ENCODE results near the gene KRT78.
"Not testable (repeated sequence)": the region's sequence is repeated elsewhere in the genome, so short reads cannot be mapped to it uniquely, and the experiment has no call there.

The KRT78 gene

GRCh38 chr12:52848661-52849255 lies at the start of gene KRT78:
Gene KRT78, minus strand, starts transcription at chr12:52848994. Its CDS starts 64 bp downstream, at chr12:52848930.
- no peak for DNase-seq (ENCODE audit: low read depth in 1 of 2, low spot score in 1 of 2)

GRCh38 chr12:52896190-52897100 lies 47.7 kb upstream of the KRT78 start:
- DNase-seq (ENCODE audit: low read depth in 1 of 2, low spot score in 1 of 2) = no peak

GRCh38 chr12:52895726-52896189 lies 47.0 kb upstream of the KRT78 start:
- no peak for DNase-seq (ENCODE audit: low read depth in 1 of 2, low spot score in 1 of 2)

GRCh38 chr12:52892974-52893373 lies 44.2 kb upstream of the KRT78 start:
- DNase-seq (ENCODE audit: low read depth in 1 of 2, low spot score in 1 of 2) = no peak

GRCh38 chr12:52892207-52892852 lies 43.5 kb upstream of the KRT78 start:
- no peak for DNase-seq (ENCODE audit: low read depth in 1 of 2, low spot score in 1 of 2)

- DNase-seq (ENCODE audit: low read depth in 1 of 2, low spot score in 1 of 2) = no peak
Observed at GRCh38 chr12:52891044-52891443, 42.2 kb upstream of the KRT78 start.

- DNase-seq (ENCODE audit: low read depth in 1 of 2, low spot score in 1 of 2) = no peak
Observed at GRCh38 chr12:52890417-52890816, 41.6 kb upstream of the KRT78 start.

- peak; percentile 63 to 75 for DNase-seq (ENCODE audit: low read depth in 1 of 2, low spot score in 1 of 2)
Observed at GRCh38 chr12:52884526-52885293, 35.9 kb upstream of the KRT78 start.

- not testable (repeated sequence) for DNase-seq (ENCODE audit: low read depth in 1 of 2, low spot score in 1 of 2)
Observed at GRCh38 chr12:52880499-52880898, 31.7 kb upstream of the KRT78 start.

GRCh38 chr12:52879394-52880351 lies 30.9 kb upstream of the KRT78 start:
- peak; percentile 42 to 51 for DNase-seq (ENCODE audit: low read depth in 1 of 2, low spot score in 1 of 2)

- DNase-seq (ENCODE audit: low read depth in 1 of 2, low spot score in 1 of 2) = no peak
Observed at GRCh38 chr12:52878507-52879393, 30.0 kb upstream of the KRT78 start.

GRCh38 chr12:52877242-52877641 lies 28.4 kb upstream of the KRT78 start:
- no peak for DNase-seq (ENCODE audit: low read depth in 1 of 2, low spot score in 1 of 2)

- DNase-seq (ENCODE audit: low read depth in 1 of 2, low spot score in 1 of 2) = no peak
Observed at GRCh38 chr12:52876372-52876771, 27.6 kb upstream of the KRT78 start.

- no peak for DNase-seq (ENCODE audit: low read depth in 1 of 2, low spot score in 1 of 2)
Observed at GRCh38 chr12:52874573-52875435, 26.0 kb upstream of the KRT78 start.

- DNase-seq (ENCODE audit: low read depth in 1 of 2, low spot score in 1 of 2) = peak; percentile 25 to 42
Observed at GRCh38 chr12:52873832-52874572, 25.2 kb upstream of the KRT78 start.

GRCh38 chr12:52873513-52873831 lies 24.7 kb upstream of the KRT78 start:
- no peak for DNase-seq (ENCODE audit: low read depth in 1 of 2, low spot score in 1 of 2)

- DNase-seq (ENCODE audit: low read depth in 1 of 2, low spot score in 1 of 2) = no peak
Observed at GRCh38 chr12:52872644-52873389, 24.0 kb upstream of the KRT78 start.
